Tibial nerve (tissue), 3 donors: Measurements from ENCODE around the gene SLC46A1.

Experiments used
- EP300 ChIP-seq, 2 donors: sonication (generic); formaldehyde crosslinking; IDR thresholded peaks; one replicate each; pipeline ENCODE4 v1.6.1; 2017; ENCODE audit warnings: antibody characterized with exemption in 2 of 2, mild to moderate bottlenecking in 1 of 2
- POLR2A ChIP-seq, 2 donors: fragments of 450-650 bp; IDR thresholded peaks; one replicate each; pipeline ENCODE4 v1.6.1; 2017; ENCODE audit warnings: antibody characterized with exemption in 2 of 2, mild to moderate bottlenecking in 2 of 2, moderate library complexity in 2 of 2

- TF ChIP-seq POLR2A (IDR thresholded peaks at IDR 0.05): no peak
- no peak for TF ChIP-seq EP300 (IDR thresholded peaks at IDR 0.05)
Observed at GRCh38 chr17:28394337-28395116, 11.5 kb downstream of the SLC46A1 start.
